Fibroblast of the aortic adventitia (primary cell): ENCODE data around the gene SMU1. TPM values are rescaled to one million over a fixed set of nuclear protein-coding genes. Genes with fewer than 3 reads are reported as not detected.

Source experiments
- DNase-seq: peaks from one replicate; pipeline ENCODE4 v3.0.0-alpha.2; 2010; ENCODE audit warnings: low read depth
- H3K4me3 ChIP-seq: 2 replicates; pipeline ENCODE4 v1.5.1; 2011; ENCODE audit warnings: low read depth, mild to moderate bottlenecking, control low read depth, low read length, moderate library complexity
- CTCF ChIP-seq: IDR thresholded peaks from 2 replicates; pipeline ENCODE4 v1.5.1; 2011; ENCODE audit warnings: mild to moderate bottlenecking, low read length, control low read depth, inconsistent platforms; ENCODE audit not compliant: insufficient read depth
- total RNA-seq: library from RNA; depleted of rRNA; stranded (reverse); fragments of >200 nt; gene quantifications from 2 replicates; pipeline ENCODE4 v1.2.3, GENCODE V29; 2012; ENCODE audit warnings: low replicate concordance

SMU1 gene
- total RNA-seq, 1 donor, result 29.4 TPM

- no peak for TF ChIP-seq CTCF
- DNase-seq, result no peak
Measured at GRCh38 chr9:33048054-33048465, 28.4 kb downstream of the SMU1 start.

GRCh38 chr9:33046061-33046460, 30.4 kb downstream of the SMU1 start:
- DNase-seq, result no peak
- H3K4me3 ChIP-seq, result no peak overlapping the region
- no peak for TF ChIP-seq CTCF

More at GRCh38 chr9:33048054-33048465, 28.4 kb downstream of the SMU1 start:
- H3K4me3 ChIP-seq, result no peak overlapping the region

- peak overlapping the region; percentile 72 for H3K4me3 ChIP-seq
- DNase-seq, result no peak
- no peak for TF ChIP-seq CTCF
Measured at GRCh38 chr9:33044677-33045282, 31.7 kb downstream of the SMU1 start.

- peak overlapping the region; percentile 72 for H3K4me3 ChIP-seq
- DNase-seq, result peak; percentile 92
- TF ChIP-seq CTCF, result no peak
Measured at GRCh38 chr9:33044162-33044673, 32.3 kb downstream of the SMU1 start.

GRCh38 chr9:33043671-33044070, 32.8 kb downstream of the SMU1 start:
- DNase-seq, result no peak
- no peak for TF ChIP-seq CTCF
- H3K4me3 ChIP-seq, result peak overlapping the region; percentile 72

GRCh38 chr9:33042473-33042872, 34.0 kb downstream of the SMU1 start:
- TF ChIP-seq CTCF, result no peak
- no peak overlapping the region for H3K4me3 ChIP-seq
- DNase-seq, result peak; percentile 67
